NCI-H2081 treated with DMSO at 0.1 percent for 48 hours (cell line): ENCODE results near the gene CCDC192.
"Not testable (repeated sequence)": the region's sequence is repeated elsewhere in the genome, so short reads cannot be mapped to it uniquely, and the experiment has no call there.

Source experiments
- DNase-seq: peaks from one replicate; lab custom pipeline; 2025; lab: John Stamatoyannopoulos, UW

CCDC192 gene

GRCh38 chr5:127766676-127767335, 63.6 kb downstream of the CCDC192 start:
- no peak for DNase-seq

DNA sequence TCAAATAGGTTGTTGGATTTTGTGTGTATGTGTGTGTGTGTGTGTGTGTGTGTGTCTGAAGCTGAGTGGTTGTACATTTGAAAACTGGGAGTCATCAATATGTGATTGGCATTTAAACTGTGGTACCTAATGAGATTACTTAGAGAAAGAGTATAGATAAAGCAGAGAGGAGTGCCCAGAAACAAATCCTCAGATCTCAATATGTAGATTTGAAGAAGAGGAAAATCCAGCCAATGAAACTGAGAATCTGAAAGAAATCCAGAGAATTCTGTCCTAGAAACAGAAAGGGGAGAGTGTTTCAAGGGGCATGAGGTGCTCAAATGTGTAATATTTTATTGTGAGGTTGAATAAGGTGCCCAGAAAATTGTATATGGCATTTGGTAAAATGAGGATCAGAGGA, 66.2 kb downstream of the CCDC192 start:
- DNase-seq, result no peak

DNA sequence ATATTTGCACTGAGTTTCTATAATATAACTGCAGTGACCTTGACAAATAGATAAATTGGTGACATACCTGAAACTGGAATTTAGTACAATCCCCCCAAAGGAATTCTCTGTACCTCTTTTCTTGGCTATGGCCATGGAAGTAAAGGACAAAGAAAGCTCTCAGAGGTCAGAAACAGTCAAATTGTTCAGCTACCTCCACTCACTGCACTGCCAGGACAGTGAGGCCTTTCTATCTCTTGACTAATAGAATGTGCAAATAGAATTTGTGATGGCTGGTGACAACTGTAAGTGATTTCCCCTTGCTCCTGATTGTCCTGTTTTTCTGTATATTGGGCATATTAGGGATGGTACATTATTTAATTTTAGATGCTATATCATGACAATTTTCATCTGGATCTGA, 67.1 kb downstream of the CCDC192 start:
- DNase-seq, result no peak

DNA sequence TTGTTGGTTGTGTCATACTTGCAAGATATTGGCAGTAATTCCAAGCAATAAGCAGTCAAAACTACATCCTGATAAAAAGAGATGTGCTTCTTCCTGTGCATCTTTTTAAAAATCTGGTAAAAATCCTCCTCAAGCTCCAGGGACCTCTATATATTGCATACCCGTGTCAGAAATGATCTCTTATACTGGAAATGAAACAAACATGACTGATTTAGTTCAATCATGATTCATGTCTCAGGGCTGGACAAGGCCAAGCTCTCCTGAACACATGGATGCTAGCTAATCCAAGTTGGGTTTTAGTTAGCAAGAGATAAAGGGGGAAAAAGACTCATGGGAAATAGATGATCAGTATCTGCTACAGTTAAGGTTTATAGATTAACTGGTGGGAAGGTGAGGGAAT, 69.3 kb downstream of the CCDC192 start:
- DNase-seq, result no peak

DNA sequence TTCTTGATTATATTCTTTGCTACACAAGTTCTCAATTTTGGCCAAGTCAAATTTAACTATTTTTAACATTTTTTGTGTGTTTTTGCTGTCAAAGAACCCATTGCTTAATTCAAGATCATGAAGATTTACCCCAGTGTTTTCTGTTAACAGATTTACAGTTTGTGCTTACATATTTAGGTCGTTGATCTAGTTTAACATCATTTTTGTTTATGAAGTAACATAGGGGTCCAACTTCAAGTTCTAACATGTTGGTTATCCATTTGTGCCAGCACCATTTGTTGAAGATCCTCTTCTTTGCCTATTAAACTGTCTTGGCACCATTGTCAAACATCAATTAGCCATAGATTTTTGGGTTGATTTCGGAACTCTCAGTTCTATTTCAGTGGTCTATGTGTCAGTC, 71.0 kb downstream of the CCDC192 start:
- DNase-seq, result no peak

DNA sequence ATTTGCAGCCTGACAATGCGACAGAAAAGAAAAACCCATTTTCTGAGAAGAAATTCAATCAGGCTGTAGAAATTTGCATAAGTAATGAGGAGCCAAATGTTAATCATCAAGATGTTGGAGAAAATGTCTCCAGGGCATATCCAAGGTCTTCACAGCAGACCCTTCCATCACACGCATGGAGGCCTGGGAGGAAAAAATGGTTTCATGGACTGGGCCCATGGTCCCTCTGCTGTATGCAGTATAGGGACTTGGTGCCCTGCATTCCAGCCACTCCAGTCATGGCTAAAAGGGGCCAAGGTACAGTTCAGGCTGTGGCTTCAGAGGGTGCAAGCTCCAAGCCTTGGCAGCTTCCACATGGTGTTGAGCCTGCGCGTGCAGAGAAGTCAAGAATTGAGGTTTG, 73.3 kb downstream of the CCDC192 start:
- DNase-seq, result no peak

DNA sequence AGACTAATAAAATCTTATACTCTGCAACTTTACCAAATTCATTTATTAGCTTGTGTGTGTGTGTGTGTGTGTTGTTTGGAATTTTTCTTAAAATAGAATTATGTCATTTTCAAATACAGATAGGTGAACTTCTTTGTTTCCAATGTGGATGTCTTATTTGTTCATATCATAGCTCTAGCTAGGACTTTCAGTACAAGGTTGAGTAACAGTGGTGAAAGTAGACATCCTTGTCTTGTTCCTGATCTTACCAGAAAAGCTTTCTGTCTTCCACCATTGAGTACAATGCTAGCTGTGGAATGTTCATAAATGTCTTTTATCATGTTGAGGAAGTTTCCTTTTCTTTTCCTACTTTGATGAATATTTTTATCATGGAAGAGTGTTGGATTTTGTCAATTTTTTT, 74.8 kb downstream of the CCDC192 start:
- no peak for DNase-seq

DNA sequence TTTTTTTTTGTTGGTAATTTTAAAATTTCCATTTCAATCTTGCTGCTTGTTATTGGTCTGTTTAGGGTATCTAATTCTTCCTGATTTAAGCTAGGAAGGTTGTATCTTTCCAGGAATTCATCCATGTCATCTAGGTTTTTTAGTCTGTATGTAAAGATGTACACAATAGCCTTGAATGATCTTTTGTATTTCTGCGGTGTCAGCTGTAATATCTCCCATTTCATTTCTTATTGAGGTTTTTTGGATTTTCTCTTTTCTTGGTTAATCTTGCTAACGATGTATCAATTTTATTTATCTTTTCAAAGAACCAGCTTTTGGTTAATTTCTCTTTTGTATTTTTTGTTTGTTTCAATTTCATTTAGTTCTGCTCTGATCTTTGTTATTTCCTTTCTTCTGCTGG, 79.3 kb downstream of the CCDC192 start:
- not testable (repeated sequence) for DNase-seq

DNA sequence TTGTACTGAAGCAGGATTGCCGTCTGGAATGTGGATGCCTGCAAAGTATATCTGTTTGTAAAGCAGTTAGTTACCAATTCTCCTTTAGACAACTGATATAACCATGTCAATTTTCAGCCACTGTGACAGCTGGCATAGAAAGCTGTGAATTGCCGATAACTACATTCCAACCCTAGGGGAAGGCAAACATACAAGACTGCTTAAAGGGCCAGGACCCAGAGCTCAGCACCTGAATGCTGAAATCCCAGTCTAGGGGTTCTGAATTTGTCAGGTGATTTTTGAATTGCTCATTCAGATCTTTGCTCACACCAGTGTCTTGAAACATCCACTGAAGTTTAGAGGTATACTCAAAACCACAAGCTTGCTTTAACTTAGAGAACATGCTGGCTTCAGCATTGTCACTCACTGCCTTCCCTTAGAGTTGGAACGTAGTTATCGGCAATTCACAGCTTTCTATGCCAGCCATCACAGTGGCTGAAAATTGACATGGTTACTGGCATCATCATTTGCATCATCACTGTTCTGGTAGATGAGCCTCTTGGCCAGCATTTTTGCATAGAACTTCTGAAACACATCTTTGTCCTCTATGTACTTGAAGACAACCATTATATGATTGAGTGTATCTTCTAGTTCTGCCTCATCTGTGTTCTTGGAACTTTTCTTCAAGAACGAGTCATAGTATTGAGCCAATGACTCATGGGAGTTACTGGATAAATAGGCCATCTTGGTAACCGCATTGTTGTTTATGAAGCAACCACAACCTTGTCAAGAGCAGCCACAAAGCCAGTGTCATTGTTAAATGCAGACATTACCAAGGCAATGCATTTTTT, 82.1 kb downstream of the CCDC192 start:
- no peak for DNase-seq

GRCh38 chr5:127791439-127791838, 88.2 kb downstream of the CCDC192 start:
- DNase-seq, result no peak

DNA sequence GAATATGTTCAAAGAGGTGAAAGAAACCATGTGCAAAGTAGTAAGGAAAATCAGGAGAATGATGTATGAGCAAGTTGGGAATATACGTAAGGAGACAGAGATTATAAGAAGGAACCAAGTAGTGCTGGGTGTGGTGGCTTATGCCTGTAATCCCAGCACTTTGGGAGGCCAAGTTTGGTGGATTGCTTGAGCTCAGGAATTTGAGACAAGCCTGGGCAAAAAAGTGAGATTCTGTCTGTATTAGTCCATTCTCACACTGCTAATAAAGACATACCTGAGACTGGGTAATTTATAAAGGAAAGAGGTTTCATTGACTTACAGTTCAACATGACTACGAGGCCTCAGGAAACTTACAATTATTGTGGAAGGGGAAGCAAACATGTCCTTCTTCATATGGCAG, 88.7 kb downstream of the CCDC192 start:
- not testable (repeated sequence) for DNase-seq

GRCh38 chr5:127793052-127793451, 89.9 kb downstream of the CCDC192 start:
- no peak for DNase-seq

DNA sequence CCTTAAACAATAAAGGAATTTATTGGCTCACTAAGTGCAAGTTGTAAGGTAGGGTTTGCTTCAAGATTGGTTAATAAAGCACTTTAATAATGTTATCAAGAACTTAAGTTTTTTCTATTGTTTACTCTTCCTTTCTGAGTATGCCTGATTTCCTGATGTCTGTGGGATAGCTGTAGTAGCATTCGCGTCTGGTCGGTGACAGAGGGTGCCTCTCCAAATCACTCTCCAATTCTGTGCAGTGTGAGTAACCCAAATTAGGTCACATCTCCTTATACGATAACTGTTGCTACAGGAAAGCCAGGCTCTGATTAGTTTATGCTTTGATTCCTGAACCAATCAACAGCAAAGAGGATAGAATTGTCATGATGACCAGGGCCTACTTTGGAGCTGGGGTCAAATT, 90.7 kb downstream of the CCDC192 start:
- no peak for DNase-seq

GRCh38 chr5:127796211-127796610, 93.0 kb downstream of the CCDC192 start:
- no peak for DNase-seq

- DNase-seq, result no peak
Measured at GRCh38 chr5:127799293-127799905, 96.2 kb downstream of the CCDC192 start.

- DNase-seq, result no peak
Measured at GRCh38 chr5:127801751-127802476, 98.7 kb downstream of the CCDC192 start.

DNA sequence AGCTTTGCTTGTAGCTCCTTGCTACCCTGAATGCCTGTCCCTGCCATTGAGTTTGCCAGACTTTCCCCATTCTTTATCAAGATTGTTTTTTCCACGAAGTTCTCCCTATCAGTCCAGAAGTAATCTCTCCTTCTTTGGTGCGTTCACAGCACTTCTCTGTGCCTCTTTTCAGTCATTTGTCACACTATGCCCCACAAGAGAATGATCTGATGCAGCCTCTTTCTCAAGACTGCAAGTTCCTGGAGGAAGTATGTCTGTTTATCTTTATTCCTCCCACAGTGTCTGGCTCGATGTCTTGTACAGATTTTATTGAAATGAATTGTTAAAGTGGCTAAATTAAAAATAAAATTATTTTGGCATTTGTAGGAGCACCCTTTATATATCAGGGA, 99.3 kb downstream of the CCDC192 start:
- no peak for DNase-seq

- no peak for DNase-seq
Measured at GRCh38 chr5:127804886-127805426, 101.8 kb downstream of the CCDC192 start.

DNA sequence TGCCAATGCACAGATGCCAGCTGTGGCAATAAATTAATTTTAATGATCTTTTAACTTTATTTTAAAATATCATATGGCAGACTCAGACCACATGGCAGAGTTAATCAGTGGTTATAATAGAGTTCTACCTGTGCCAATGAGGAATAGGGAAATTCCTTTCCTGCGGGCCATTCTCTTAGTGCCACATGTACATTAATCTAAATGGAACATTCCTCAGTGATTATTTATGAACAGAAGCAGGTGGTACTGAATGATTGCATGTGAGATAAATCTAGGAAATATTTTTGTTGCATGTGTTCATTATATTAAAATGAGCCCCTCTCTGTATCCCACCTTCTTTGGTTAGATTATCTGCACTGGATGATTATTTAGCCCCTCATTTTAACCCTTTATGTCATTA, 102.3 kb downstream of the CCDC192 start:
- DNase-seq, result no peak

DNA sequence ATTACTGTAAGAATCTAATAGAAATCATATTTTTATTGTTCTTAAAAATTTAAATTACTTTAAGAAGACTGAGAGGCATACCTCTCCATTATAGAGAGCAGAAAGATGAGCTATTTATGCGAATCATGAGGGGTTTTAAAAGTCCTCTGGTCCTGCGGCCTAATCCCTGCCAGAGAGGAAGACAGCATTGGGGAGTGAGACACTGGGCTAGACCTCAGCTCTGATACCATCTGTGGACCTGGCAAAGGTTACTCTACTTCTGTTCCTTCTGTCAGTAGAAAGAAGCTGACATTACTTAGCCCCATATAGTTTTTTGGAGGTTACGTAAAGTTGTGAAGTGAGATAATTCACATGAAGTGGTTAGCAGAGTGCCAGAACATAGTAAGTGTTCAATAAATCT, 103.6 kb downstream of the CCDC192 start:
- DNase-seq, result no peak

DNA sequence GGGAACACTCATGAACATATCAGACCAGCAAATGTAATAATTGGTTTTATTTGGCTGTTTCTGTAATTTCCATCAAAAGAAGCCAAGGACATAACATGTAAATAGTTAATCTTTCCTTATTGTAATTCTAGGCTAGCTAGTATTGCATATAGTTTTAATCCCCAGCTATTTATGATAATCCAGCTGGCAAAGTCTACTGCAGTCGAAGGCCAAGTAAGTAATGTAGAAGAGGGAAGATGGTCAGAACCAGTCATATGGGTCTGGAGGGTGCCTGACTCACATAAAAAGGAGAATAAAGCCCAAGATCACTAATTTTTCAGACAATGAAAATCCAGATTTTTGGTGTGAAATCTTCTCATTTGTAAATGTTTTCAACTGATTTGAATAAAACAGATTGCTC, 106.3 kb downstream of the CCDC192 start:
- DNase-seq, result no peak

GRCh38 chr5:127810017-127810416, 106.8 kb downstream of the CCDC192 start:
- no peak for DNase-seq
